HepG2 (cell line): ENCODE results near the gene RGS8.

ENCODE experiments used
- JUND ChIP-seq: sonication (generic); formaldehyde crosslinking; IDR thresholded peaks from 2 replicates; pipeline ENCODE4 v1.8.0; 2022; ENCODE audit warnings: mild to moderate bottlenecking, missing genetic modification reagents
- KDM4B ChIP-seq: sonication (generic); formaldehyde crosslinking; IDR thresholded peaks from 2 replicates; pipeline ENCODE4 v1.4.0; 2020; ENCODE audit warnings: missing genetic modification reagents
- MAFK ChIP-seq, 2 experiments: IDR thresholded peaks in 1 of 2; conservative IDR thresholded peaks in 1 of 2; 2 replicates each; pipeline ENCODE4 v1.6.1; 2011; ENCODE audit warnings: improper control_type of control experiment in 2 of 2, low read length in 2 of 2
- YY1 ChIP-seq: IDR thresholded peaks from 2 replicates; pipeline ENCODE4 v1.6.1; 2011; ENCODE audit warnings: low read length, low read depth, moderate library complexity, mild to moderate bottlenecking; ENCODE audit not compliant: insufficient read depth, insufficient replicate concordance
- ZNF577 ChIP-seq: sonication (generic); formaldehyde crosslinking; IDR thresholded peaks from 2 replicates; pipeline ENCODE4 v1.4.0; 2020; ENCODE audit warnings: mild to moderate bottlenecking, low read depth, missing genetic modification reagents, borderline replicate concordance
- TF ChIP-seq, protein P1 (sequence below): sonication (generic); formaldehyde crosslinking; IDR thresholded peaks from 2 replicates; pipeline ENCODE4 v1.5.0; 2020; ENCODE audit warnings: missing genetic modification reagents
- TF ChIP-seq, protein P2 (sequence below): sonication (generic); formaldehyde crosslinking; IDR thresholded peaks from 2 replicates; pipeline ENCODE4 v1.4.0; 2020; ENCODE audit warnings: missing genetic modification reagents

DNA sequence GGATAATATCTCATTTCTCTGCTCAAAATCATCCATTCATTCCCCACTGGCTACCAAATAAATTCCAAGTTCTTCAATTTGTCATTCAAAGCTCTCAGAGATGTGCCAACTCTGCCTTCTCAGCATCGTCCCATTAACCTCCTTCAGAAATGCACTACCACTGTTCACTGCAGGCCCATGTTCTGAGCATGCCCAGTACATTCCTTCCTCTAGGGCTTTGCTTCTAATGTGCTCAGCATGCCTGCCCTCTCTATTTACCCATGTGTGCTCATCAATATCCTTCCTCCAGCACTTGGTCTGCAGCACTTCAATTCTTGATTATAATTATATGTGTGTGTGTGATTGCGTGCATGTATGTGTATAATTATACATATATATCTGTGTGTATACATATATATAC lies 36.1 kb upstream of the RGS8 start:
- TF ChIP-seq ZNF577 (CRISPR knock-in tag) (no peak), MAFK (conservative IDR thresholded peaks at IDR 0.05 in 1 of 2, IDR thresholded peaks at IDR 0.05 in 1 of 2; ENCODE audit: low read length in 2 of 2) (no peak), YY1 (no peak), KDM4B (CRISPR knock-in tag) (no peak), JUND (CRISPR knock-in tag) (no peak)
- TF ChIP-seq, protein P1, sequence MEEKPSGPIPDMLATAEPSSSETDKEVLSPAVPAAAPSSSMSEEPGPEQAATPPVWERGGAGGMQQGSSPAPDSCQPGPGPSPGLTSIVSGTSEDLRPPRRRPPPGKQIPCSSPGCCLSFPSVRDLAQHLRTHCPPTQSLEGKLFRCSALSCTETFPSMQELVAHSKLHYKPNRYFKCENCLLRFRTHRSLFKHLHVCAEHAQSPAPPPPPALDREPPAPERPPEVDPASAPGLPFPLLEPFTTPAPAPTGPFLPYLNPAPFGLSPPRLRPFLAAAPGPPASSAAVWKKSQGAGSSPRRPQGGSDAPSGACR (CRISPR knock-in tag), result no peak
- TF ChIP-seq, protein P2, sequence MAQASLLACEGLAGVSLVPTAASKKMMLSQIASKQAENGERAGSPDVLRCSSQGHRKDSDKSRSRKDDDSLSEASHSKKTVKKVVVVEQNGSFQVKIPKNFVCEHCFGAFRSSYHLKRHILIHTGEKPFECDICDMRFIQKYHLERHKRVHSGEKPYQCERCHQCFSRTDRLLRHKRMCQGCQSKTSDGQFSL (CRISPR knock-in tag), result no peak
